A172 (cell line): ENCODE results near the gene NDUFAF7. TPM values are rescaled to one million over a fixed set of nuclear protein-coding genes. Genes with fewer than 3 reads are reported as not detected.
A peak's percentile ranks its signal among the peaks of the same experiment; 100 is the strongest.
"Not testable (repeated sequence)": the region's sequence is repeated elsewhere in the genome, so short reads cannot be mapped to it uniquely, and the experiment has no call there.

Source experiments
- DNase-seq: peaks from one replicate; pipeline ENCODE4 v3.0.0-alpha.2; 2015; ENCODE audit warnings: low spot score
- total RNA-seq: library from RNA; depleted of rRNA; stranded (reverse); fragments of >200 nt; shearing (Covaris generic); gene quantifications from 2 replicates; pipeline ENCODE4 v1.2.3, GENCODE V29; 2014; rRNA removed

The NDUFAF7 gene
- total RNA-seq, 1 experiment from 2014 or later, result 12.0 TPM

DNA sequence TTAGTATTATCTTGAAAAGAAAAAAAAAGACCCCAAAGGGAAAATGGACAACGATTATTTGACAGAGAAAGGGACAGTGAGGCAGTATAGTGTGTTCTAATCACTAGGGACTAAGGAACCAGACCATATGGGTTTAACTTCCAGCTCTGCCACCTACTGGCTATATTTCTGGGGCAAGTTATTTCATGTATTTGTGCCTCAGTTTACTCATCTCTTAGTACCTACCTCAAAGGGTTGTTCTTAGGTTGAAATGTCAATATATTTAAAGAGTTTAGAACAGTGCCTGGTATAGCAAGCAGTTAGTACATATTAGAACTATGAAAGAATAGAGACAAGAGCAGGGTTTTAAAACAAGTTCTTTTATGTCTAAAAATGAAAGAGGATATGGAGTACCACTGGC is 50.5 kb downstream of the NDUFAF7 start:
- DNase-seq, result no peak

DNA sequence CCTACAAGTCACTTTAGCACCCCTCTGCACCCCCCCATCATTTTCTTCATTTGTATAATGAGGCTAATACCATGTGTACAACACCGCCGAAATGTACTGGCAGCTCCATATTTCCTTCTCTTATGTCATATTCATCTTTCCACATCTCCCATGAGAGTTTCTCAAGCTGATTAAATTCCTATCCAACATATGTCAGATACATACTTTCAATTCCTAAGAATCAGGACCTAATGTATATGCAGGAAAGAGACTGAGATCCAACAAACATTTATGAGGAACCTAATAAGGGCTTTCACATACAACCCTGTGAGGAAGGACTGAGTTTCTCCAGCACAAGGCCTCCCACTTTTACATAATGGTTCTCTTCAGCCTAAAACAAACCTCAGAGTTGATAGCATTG is 51.3 kb downstream of the NDUFAF7 start:
- no peak for DNase-seq

DNA sequence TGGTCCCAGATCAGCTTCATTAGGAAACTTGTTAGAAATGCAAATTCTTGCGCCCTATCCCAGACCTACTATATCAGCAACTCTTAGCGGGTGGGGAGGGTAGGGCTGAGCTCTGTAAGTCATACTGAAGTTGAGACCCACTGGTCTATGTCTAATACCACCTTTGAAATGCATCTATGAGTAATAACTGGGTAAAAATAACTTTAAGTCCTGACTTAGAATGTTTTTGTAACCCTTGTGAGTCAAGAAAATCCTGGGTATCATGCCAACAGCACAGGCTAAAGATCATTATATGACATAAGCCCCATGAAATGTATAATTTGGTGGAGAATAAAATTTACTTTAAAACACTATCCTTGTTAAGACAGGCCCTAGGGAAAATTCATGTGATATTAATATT is 51.7 kb downstream of the NDUFAF7 start:
- peak; percentile 57 for DNase-seq

DNA sequence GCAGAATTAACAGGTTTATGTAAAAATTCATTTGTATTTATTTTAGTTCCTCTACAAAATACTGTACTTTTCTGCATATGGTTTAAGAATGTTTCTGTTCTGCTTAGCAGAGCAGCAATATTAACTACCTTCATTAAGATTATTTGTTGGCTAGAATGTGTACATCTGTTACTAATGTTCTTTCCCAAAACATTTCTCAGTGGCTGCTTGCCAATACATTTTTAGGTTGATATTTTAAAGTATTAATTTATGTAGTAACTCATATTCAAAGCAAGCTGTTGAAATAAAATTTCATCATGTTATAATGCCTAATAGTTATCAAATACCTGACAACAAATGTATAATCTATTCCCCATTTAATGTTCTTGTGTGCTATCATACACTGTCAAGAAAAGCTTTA is 52.9 kb downstream of the NDUFAF7 start:
- no peak for DNase-seq

DNA sequence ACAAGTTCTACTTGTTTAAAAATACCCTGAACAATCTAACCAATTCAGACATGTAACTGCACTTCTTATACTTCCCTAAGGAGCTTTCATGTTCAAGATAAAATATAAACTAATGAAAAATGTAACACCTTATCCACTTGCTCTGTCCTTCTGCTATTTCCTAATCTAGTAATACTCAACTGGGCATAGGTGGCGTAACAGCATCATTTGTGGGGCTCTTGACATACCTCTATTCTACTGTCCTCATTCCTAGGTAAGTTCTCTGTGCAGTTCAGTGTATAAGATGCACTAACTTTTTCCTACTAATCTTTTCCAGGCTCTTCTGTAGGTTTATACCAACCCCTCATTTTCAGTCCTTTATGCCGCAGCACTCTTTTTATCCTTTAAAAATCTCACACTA is 56.5 kb downstream of the NDUFAF7 start:
- no peak for DNase-seq

DNA sequence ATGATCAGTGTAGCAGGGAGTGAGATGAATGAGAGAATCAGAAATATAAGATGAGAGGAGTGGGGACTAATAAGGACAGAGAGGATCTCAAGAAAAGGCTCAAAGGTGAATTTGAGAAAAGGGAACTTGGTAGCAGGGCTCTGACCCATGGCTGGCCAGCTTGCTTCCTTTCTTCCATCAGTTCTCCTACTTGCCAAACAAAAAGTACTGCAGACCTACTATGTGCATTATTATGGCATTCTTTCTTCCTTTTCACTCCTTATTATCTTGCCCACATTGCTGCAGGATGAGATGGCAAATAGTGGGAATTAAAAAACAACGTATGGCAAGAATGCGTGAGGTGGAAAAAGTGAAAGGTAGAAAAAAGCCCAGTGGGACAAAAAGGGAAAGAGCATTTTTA is 60.2 kb downstream of the NDUFAF7 start:
- DNase-seq, result no peak

DNA sequence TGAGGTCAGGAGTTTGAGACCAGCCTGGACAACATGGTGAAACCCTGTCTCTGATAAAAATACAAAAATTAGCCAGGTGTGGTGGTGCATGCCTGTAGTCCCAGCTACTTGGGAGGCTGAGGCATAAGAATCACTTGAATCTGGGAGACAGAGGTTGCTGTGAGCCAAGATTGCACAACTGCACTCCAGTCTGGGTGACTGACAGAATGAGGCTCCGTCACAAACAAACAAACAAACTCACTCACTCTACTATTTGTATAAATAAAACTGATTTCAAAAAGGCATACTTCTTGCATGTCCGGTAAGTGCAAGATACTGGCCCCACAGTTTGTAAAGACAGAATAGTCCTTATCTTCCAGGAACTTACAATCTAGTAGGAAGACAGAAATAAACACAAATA is 63.4 kb downstream of the NDUFAF7 start:
- not testable (repeated sequence) for DNase-seq

DNA sequence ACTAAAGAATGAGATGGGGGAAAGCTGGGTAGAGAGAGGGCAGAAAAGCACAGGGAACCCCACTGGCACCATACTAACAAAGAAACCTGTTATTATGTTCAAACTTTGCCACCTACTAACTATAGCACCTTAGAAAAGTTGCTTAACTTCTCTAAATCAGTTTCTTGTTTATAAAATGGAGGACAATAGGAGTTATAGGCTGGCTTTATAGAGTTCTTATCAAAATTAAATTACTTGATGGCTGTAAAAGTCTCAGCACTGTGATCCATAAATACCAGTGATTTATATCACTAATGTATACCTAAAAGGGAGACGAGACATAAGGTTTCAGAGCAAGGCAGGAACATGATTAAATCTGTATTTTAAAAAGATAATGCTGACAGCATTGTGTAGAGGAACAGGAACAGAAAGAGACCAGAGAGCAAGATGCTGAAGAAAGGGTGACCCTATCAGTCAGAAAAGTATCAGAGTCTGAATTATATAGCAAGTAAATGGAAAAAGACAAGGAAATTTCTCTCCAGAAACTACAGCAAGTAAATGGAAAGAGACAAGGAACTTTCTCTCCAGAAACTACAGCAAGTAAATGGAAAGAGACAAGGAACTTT is 64.1 kb downstream of the NDUFAF7 start:
- no peak for DNase-seq

DNA sequence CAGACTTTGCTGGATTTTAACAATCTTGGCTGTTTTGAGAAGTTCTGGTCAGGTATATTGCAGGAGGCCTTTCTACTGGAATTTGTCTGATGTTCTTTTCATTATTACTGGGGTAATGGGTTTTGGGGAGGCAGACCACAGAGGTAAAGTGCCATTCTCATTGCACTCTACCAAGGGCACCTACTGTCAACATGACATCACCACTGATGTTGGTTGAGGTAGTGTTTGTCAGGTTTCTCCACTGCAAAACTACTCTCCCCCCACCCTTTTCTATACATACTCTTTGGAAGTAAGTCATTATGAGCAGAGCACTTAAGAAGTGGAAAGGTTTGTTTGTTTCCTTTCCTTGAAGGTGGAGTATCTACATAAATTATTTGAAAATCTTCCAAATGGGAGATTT is 66.2 kb downstream of the NDUFAF7 start:
- no peak for DNase-seq

Other genes starting within 250 kb of the NDUFAF7 start
- 14.4 and 31.5 TPM in 2 replicates for gene HEATR5B, start 147.3 kb upstream of the NDUFAF7 start, total RNA-seq
- gene GPATCH11, start 147.1 kb upstream of the NDUFAF7 start, total RNA-seq, result 13.3 and 15.4 TPM in 2 replicates
- 33.7 and 43.1 TPM in 2 replicates for gene EIF2AK2, start 74.7 kb upstream of the NDUFAF7 start, total RNA-seq
- gene SULT6B1, start 43.0 kb upstream of the NDUFAF7 start, total RNA-seq, result not detected in 2 replicates
- 29.5 and 45.3 TPM in 2 replicates for gene CEBPZOS, start 35.2 kb upstream of the NDUFAF7 start, total RNA-seq
- gene CEBPZ, start 62 bp upstream of the NDUFAF7 start, total RNA-seq, result 62.1 and 89.8 TPM in 2 replicates
- gene PRKD3, start 93.2 kb downstream of the NDUFAF7 start, total RNA-seq, result 59.8 and 63.5 TPM in 2 replicates
- 18.4 and 21.6 TPM in 2 replicates for gene QPCT, start 113.0 kb downstream of the NDUFAF7 start, total RNA-seq